Urothelium cell line (cell line): ENCODE data around the gene HIVEP3.

Experiments used
- DNase-seq: peaks from one replicate; pipeline ENCODE4 v3.0.0; 2011; ENCODE audit warnings: low spot score, mixed read lengths
- FAIRE-seq: peaks from 2 replicates; lab custom pipeline; 2011; peaks lifted over from hg19 to GRCh38; lab: Jason Lieb, UNC

Gene HIVEP3

GRCh38 chr1:41739061-41739955 lies 179.4 kb downstream of the HIVEP3 start:
- no peak for FAIRE-seq
- DNase-seq = peak; percentile 88

DNA sequence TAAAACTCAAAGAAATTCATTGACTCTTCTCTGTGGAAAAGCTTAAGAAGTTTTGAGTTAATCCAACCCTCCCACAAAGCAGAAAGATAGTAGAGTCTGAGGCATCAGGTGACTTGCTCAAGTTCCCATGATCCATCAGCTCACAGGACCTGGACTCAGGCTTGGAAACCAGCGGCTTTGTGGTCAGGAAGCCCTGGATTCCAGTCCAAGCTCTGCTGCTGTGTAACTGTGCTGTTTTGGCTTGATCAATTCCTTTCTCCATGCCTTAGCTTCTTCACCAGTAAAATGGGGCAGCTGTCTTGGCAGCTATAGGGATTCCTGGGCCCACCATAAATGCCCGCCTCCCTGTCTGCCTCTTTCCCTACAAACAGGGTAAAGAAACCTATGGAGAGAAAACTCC lies 180.2 kb downstream of the HIVEP3 start:
- FAIRE-seq (peak; percentile 53), DNase-seq (peak; percentile 59)

DNA sequence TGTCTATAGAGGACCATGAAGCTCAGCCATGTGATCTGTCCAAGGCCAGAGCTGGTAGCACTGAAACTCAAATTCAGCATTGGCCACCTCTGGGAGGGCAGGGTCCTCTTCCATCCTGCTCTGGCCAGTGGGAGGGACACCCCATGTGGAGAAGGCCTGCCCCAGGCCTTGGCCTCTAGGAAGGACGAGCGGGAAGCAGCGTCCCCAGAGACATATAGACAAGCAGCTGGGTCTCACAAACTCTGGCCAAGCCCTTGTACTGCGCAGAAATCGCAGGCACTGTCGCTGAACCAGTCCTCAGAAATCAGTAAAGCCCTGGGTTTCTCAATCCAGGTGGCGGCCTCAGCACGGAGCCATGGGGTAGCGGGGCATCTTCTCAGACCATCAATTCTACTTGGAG lies 180.7 kb downstream of the HIVEP3 start:
- no peak for DNase-seq
- FAIRE-seq = no peak

- no peak for DNase-seq
- FAIRE-seq = no peak
These were observed 183.0 kb downstream of the HIVEP3 start for GRCh38 chr1:41735631-41736260.

DNA sequence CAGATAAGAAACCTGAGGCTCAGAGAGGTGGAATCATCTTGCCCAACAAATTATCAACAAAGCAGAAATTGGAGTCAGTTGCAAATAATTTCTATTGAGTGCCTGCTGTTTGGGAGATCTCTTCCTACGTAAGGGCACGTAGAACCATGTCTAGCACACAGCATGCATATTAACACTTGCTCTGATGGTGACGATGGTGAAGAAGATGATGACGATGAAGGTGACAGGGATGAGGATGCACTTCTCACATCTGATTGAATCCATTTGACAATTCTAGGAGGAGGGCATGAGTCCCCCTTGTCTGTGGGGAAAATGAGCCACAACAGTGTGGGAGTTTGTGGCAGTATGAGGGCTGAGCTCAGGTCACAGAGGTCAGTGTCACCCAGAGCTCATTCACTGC lies 183.6 kb downstream of the HIVEP3 start:
- FAIRE-seq = peak; percentile 94
- no peak for DNase-seq

DNA sequence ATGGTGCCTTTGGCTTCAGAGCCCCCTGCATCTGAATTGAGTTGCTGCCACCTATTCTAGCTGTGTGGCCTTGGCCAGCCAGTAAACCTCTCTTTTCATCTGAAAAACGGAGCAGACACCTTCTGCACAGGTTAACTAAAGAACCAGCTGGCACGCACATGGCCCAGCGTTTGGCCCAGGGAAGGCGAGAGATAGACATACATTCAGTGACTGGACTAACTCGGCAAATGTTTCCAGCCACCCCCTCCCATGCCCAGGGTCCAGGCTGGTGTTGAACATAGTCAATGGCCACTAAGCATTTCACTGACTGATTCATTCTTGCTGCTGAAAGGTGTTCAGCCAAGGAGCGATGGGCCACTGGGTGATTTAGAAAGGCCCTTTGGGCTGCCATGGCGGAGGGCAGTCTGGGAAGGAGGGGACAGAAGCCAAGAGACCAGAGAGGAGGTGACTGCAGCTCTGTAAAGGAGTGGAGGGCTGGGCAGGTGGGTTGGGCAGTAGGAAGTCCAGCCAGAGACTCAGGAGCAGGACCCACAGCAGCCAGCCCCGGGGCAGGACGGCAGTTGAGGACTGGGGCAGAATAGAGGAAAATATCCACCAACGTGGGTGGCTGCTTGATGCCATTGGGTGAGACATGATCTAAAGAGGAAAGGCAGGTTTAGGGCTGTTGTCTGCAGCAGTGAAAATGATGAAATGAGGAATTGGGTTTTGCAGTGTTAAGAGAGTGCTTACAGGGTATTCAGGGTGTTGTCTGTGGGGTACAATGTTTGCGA lies 184.3 kb downstream of the HIVEP3 start:
- DNase-seq (no peak), FAIRE-seq (no peak)

- no peak for FAIRE-seq
- no peak for DNase-seq
These were observed 185.0 kb downstream of the HIVEP3 start for GRCh38 chr1:41733725-41734124.

DNA sequence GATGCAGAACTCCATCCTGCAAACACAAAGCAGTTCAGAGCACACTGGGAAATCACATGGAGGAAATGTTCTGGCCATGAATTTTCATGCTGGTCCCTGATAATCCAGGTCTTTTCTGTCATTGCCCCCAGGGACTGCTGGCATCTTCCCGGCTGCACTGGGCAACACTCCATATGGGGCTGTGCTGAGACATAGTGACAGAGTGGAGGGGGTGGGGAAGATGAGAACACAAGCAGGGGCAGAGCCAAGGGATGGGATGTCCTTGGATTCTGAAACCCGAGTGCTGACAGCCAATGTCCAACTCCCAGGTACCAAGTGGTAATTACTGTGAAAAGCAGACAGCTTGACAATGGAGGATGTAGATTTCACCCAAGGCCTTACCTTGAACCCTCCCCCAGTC lies 185.7 kb downstream of the HIVEP3 start:
- DNase-seq (no peak), FAIRE-seq (peak; percentile 67)

GRCh38 chr1:41731516-41732030 lies 187.1 kb downstream of the HIVEP3 start:
- no peak for FAIRE-seq
- no peak for DNase-seq

DNA sequence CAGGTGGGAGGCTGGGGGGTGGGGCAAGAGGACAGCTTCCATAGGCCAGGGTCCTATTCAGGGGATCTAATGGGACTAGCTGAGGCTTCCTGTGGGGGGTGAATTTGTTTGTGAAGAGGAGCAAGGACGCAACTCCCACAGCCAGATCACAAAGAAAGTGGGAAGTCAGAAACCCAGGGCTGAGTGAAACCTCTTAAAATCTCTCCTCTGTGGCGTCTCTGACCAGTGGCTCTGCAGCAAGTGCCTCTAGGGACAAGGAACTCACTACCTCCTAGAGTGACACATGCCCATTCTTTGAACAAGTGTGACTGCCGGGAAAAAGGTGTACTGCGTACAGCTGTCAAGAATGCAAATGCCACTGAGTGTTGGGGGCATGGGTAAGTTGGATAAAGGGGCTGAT lies 187.9 kb downstream of the HIVEP3 start:
- FAIRE-seq (no peak), DNase-seq (no peak)

GRCh38 chr1:41728403-41729202 lies 190.1 kb downstream of the HIVEP3 start:
- FAIRE-seq = no peak

DNA sequence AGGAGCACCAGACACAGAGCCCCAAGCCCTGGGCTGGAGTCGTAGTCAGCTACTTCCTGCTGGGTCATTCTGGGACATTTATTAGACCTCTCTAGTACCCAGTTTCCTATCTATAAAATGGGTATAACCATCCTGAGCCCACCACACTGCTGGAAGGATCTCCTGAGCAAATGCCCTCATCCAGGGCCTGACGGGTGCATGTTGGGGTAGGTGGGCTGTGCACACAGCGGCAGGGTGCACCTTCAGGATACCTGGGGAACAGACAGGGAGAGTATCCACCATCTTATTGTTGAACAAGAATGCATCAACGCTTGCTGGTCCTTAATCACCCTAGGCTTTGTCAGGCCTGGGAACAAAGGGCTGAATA lies 191.0 kb downstream of the HIVEP3 start:
- DNase-seq = no peak
- no peak for FAIRE-seq

More at GRCh38 chr1:41728403-41729202, 190.1 kb downstream of the HIVEP3 start:
- no peak for DNase-seq

DNA sequence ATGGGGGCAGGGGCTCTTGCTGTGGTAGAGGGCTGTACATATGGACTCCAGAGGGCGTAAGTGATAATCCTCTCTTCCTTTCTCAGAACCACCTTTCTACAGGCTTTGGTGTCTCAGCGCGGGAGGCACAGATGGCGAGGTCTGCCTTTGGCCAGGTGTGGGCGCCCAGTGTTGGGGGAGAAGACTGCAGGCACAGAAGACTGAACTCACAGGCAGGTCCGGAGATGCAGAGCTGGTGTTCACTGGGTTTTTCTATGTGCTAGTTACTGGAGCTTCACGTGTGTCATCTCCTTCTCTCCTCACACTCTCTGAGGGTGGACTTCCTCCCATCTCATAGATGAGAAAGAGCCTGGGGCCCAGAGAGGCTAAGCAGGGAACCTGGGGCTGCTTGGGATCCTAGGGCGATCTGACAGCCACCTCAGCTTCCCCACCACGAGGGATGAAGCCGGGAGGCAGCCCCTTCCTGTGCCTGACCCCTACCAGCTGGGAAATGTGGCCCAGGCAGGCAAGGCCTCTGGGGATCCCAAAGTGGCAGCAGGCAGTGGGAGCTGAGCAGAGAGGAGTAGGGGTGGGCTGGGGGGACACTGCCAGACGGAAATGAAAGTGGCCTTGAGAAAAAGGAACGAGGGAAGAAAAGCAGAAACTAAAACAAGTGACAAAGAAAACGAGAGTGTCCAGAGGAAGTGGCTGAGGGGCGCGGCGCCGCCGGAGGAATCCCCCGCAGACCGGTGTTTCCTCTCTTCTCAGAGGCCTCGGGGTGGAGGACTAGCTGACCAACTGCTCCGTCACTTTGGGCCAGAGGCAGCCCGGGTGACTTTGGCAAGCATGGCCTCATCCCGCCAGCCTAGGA lies 191.6 kb downstream of the HIVEP3 start:
- DNase-seq (no peak), FAIRE-seq (no peak)

- FAIRE-seq (no peak), DNase-seq (no peak)
These were observed 192.4 kb downstream of the HIVEP3 start for GRCh38 chr1:41726292-41726691.

DNA sequence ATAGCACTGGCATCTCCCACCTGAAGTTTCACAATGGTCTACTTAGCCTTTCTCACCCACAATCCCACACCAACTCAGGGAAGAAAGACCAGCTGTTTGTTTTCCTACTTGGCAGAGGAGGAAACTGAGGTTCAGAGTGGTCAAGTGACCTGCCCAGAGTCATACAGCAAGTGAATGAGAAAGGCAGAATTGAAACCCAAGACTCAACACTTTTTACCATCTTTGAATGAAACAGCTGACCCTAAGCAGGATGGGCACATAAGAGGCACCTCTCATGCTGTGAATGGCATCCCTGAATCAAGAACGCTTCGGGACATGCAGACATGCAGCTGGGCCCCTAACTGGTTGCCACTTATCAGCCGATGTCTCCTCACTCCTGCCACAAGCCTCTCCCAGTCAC lies 193.8 kb downstream of the HIVEP3 start:
- no peak for FAIRE-seq

GRCh38 chr1:41724248-41724647 lies 194.5 kb downstream of the HIVEP3 start:
- no peak for FAIRE-seq
- DNase-seq = no peak

More for the DNA sequence above, 193.8 kb downstream of the HIVEP3 start:
- DNase-seq = no peak

DNA sequence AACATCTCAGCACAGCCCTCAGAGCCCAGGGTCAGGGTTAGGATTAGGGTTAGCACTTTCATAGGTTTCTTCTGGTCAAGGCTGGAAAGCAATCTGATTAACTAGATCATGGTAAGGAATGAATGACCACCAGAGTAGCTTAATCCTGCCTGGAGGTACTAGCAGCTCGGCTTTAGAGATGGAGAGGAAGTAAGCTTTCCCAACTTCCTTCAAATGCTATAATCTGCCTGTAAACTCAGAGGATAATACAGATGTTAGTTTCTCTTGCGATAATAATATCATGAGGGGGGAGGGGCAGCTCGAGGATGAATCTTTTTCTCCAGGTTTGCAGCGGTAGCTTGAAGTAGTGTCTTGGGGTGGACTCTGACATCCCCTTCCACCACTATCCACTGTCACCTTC lies 194.9 kb downstream of the HIVEP3 start:
- DNase-seq = no peak
- no peak for FAIRE-seq

GRCh38 chr1:41722184-41722583 lies 196.5 kb downstream of the HIVEP3 start:
- DNase-seq = no peak
- no peak for FAIRE-seq

DNA sequence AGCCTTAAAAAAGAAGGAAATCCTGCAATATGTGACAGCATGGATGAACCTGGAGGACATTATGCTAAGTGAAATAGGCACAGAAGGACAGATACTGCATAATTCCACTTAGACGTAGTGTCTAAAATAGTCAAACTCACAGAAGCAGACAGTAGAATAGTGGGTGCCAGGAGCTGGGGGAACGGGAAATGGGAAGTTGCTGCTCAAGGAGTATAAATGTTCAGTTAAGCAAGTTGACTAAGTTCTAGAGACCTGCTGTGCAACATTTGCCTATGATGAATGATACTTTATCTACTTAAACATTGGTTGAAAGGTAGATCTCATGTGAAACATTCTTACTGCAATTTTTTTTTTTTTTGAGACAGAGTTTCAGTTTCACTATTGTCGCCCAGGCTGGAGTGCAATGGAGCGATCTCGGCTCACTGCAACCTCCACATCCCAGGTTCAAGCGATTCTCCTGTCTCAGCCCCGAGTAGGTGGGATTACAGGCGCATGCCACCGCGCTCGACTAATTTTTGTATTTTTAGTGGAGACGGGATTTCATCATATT lies 197.8 kb downstream of the HIVEP3 start:
- FAIRE-seq (no peak), DNase-seq (no peak)
